SK-N-SH (cell line): ENCODE data around the gene ACTR6. TPM values are rescaled to one million over a fixed set of nuclear protein-coding genes. Genes with fewer than 3 reads are reported as not detected.

Experiments
- CTCF ChIA-PET: fragments of 300-600, 350-600 bp; formaldehyde crosslinking; extraction: SDS; loops from one replicate; lab custom pipeline; 2021; lab: Yijun Ruan, JAX
- POLR2A ChIA-PET: fragments of 350-600 bp; sonication (Branson Sonifier 250); formaldehyde crosslinking; extraction: SDS; loops from one replicate; lab custom pipeline; 2020; ENCODE audit warnings: antibody characterized with exemption, inconsistent platforms; lab: Yijun Ruan, JAX
- DNase-seq: peaks from one replicate; pipeline ENCODE4 v3.0.0; 2012
- H2AFZ ChIP-seq: fragments of 200-600 bp; sonication (generic); 2 replicates; pipeline ENCODE4 v1.8.1; 2016; ENCODE audit warnings: antibody characterized with exemption, mild to moderate bottlenecking, low read depth
- H3F3A ChIP-seq: fragments of 200-600 bp; sonication (generic); replicated peaks from 2 replicates; pipeline ENCODE3; 2016; ENCODE audit warnings: antibody characterized with exemption, mild to moderate bottlenecking; ENCODE audit not compliant: insufficient read depth
- H3K27ac ChIP-seq, 2 experiments: fragments of 200-500 bp in 1 of 2; fragments of 200-600 bp in 1 of 2; sonication (Bioruptor generic) in 1 of 2; sonication (generic), shearing (Covaris generic) in 1 of 2; 2 replicates each; pipeline versions ENCODE4 v1.5.1 to v1.6.1; 2014 to 2016; ENCODE audit warnings: low read depth in 2 of 2, inconsistent platforms in 1 of 2, low read length in 1 of 2, mild to moderate bottlenecking in 1 of 2, mixed read lengths in 1 of 2
- H3K27me3 ChIP-seq: fragments of 200-600 bp; sonication (generic), shearing (Covaris generic); 2 replicates; pipeline ENCODE4 v1.6.1; 2016; ENCODE audit warnings: mixed run types; ENCODE audit not compliant: insufficient read depth
- H3K36me3 ChIP-seq, 2 experiments: fragments of 200-500 bp in 1 of 2; fragments of 200-600 bp in 1 of 2; sonication (Bioruptor generic) in 1 of 2; sonication (generic) in 1 of 2; replicated peaks in 1 of 2; 2 replicates each; pipeline versions ENCODE3 to v1.5.1; 2014 to 2016; ENCODE audit warnings: low read length in 1 of 2, mild to moderate bottlenecking in 1 of 2; ENCODE audit not compliant: insufficient read depth in 2 of 2, control insufficient read depth in 1 of 2
- H3K4me1 ChIP-seq, 2 experiments: fragments of 200-500 bp in 1 of 2; fragments of 200-600 bp in 1 of 2; sonication (Bioruptor generic) in 1 of 2; sonication (generic), shearing (Covaris generic) in 1 of 2; 2 replicates each; pipeline versions ENCODE4 v1.5.1 to v1.6.1; 2014 to 2016; ENCODE audit warnings: low read depth in 1 of 2, low read length in 1 of 2, mixed run types in 1 of 2; ENCODE audit not compliant: insufficient read depth in 2 of 2, control insufficient read depth in 1 of 2
- H3K4me2 ChIP-seq: fragments of 200-600 bp; sonication (generic), shearing (Covaris generic); 2 replicates; pipeline ENCODE4 v1.6.1; 2017; ENCODE audit warnings: mixed run types
- H3K4me3 ChIP-seq, 2 experiments: fragments of 200-500 bp in 1 of 2; fragments of 200-600 bp in 1 of 2; sonication (Bioruptor generic) in 1 of 2; sonication (generic), shearing (Covaris generic) in 1 of 2; 2 replicates each; pipeline versions ENCODE4 v1.5.1 to v1.8.1; 2014 to 2016; ENCODE audit warnings: low read depth in 2 of 2, inconsistent platforms in 1 of 2, low read length in 1 of 2, mild to moderate bottlenecking in 1 of 2, mixed read lengths in 1 of 2, moderate library complexity in 1 of 2
- H3K79me2 ChIP-seq: fragments of 200-600 bp; sonication (generic); 2 replicates; pipeline ENCODE4 v1.8.1; 2017; ENCODE audit warnings: mild to moderate bottlenecking; ENCODE audit not compliant: insufficient read depth
- H3K9ac ChIP-seq: fragments of 200-600 bp; sonication (generic); 2 replicates; pipeline ENCODE4 v1.6.1; 2017; ENCODE audit warnings: mixed run types
- H3K9me2 ChIP-seq: fragments of 200-600 bp; sonication (generic); 2 replicates; pipeline ENCODE4 v1.6.1; 2017; ENCODE audit warnings: mixed run types
- H3K9me3 ChIP-seq: fragments of 200-600 bp; sonication (generic); 2 replicates; pipeline ENCODE4 v1.6.1; 2017; ENCODE audit warnings: mixed run types, mild to moderate bottlenecking, moderate library complexity
- H4K20me1 ChIP-seq: fragments of 200-600 bp; sonication (generic); 2 replicates; pipeline ENCODE4 v1.6.1; 2017; ENCODE audit warnings: mild to moderate bottlenecking, mixed run types; ENCODE audit not compliant: insufficient read depth
- CHD2 ChIP-seq: fragments of 150-350 bp; IDR thresholded peaks from 2 replicates; pipeline ENCODE4 v1.6.1; 2018; ENCODE audit warnings: low read length; ENCODE audit not compliant: partially characterized antibody
- ELF1 ChIP-seq: IDR thresholded peaks from 2 replicates; pipeline ENCODE4 v1.4.0; 2012
- EP300 ChIP-seq, 2 experiments: IDR thresholded peaks; 2 replicates each; pipeline versions ENCODE4 v1.4.0 to v1.6.1; 2012; ENCODE audit warnings: borderline replicate concordance in 1 of 2, low read depth in 1 of 2, low read length in 1 of 2
- FOXJ3 ChIP-seq: sonication (generic); formaldehyde crosslinking; IDR thresholded peaks from 2 replicates; pipeline ENCODE4 v1.5.1; 2020; ENCODE audit warnings: mild to moderate bottlenecking, missing genetic modification reagents
- FOXM1 ChIP-seq: IDR thresholded peaks from 2 replicates; pipeline ENCODE4 v1.4.0; 2012; ENCODE audit warnings: low read depth, mild to moderate bottlenecking
- GABPA ChIP-seq: IDR thresholded peaks from 2 replicates; pipeline ENCODE4 v1.4.0; 2012; ENCODE audit warnings: low read depth, mild to moderate bottlenecking
- JUND ChIP-seq: IDR thresholded peaks from 2 replicates; pipeline ENCODE4 v1.4.0; 2012
- MEF2A ChIP-seq: IDR thresholded peaks from 2 replicates; pipeline ENCODE4 v1.4.0; 2012; ENCODE audit warnings: low read depth, borderline replicate concordance
- NFIC ChIP-seq: IDR thresholded peaks from 2 replicates; pipeline ENCODE4 v1.4.0; 2012; ENCODE audit warnings: borderline replicate concordance
- NRF1 ChIP-seq: IDR thresholded peaks from 2 replicates; pipeline ENCODE4 v1.6.1; 2012; ENCODE audit warnings: low read depth, mild to moderate bottlenecking, low read length
- RAD21 ChIP-seq: IDR thresholded peaks from 2 replicates; pipeline ENCODE4 v1.6.1; 2012; ENCODE audit warnings: mild to moderate bottlenecking, low read length
- SIN3A ChIP-seq: IDR thresholded peaks from 2 replicates; pipeline ENCODE4 v1.6.1; 2012; ENCODE audit warnings: low read depth, mild to moderate bottlenecking, low read length, moderate library complexity, borderline replicate concordance
- YY1 ChIP-seq: IDR thresholded peaks from 2 replicates; pipeline ENCODE4 v1.4.0; 2012; ENCODE audit warnings: low read depth, mild to moderate bottlenecking
- WGBS: methylation state at CpG from one replicate; pipeline ENCODE4 v1.1.6; 2017; ENCODE audit warnings: low lambda C conversion rate; 5-methylcytosine and 5-hydroxymethylcytosine counted together
- polyA plus RNA-seq, 3 experiments: library from polyadenylated mRNA; depleted of rRNA; stranded (reverse); fragments of >200 nt; gene quantifications; 2 replicates each; pipeline ENCODE4 v1.2.3, GENCODE V29; 2012
- TF ChIP-seq, protein P1 (sequence below): IDR thresholded peaks from 2 replicates; pipeline ENCODE4 v1.4.0; 2012; ENCODE audit warnings: low read depth, borderline replicate concordance
- TF ChIP-seq, protein P2 (sequence below): IDR thresholded peaks from 2 replicates; pipeline ENCODE4 v1.4.0; 2012; ENCODE audit warnings: low read depth, borderline replicate concordance
- TF ChIP-seq, protein P3 (sequence below): IDR thresholded peaks from 2 replicates; pipeline ENCODE4 v1.4.0; 2012; ENCODE audit warnings: low read depth
- TF ChIP-seq, protein P4 (sequence below): fragments of 150-350 bp; IDR thresholded peaks from 2 replicates; pipeline ENCODE4 v1.6.1; 2017; ENCODE audit warnings: antibody characterized with exemption, low read length, low read depth, borderline replicate concordance
- TF ChIP-seq, protein P5 (sequence below): IDR thresholded peaks from 2 replicates; pipeline ENCODE4; 2012

ACTR6 gene
- polyA plus RNA-seq, 1 of the 3 experiments (the other 2 are of a cell fraction) = 21.5 TPM

DNA sequence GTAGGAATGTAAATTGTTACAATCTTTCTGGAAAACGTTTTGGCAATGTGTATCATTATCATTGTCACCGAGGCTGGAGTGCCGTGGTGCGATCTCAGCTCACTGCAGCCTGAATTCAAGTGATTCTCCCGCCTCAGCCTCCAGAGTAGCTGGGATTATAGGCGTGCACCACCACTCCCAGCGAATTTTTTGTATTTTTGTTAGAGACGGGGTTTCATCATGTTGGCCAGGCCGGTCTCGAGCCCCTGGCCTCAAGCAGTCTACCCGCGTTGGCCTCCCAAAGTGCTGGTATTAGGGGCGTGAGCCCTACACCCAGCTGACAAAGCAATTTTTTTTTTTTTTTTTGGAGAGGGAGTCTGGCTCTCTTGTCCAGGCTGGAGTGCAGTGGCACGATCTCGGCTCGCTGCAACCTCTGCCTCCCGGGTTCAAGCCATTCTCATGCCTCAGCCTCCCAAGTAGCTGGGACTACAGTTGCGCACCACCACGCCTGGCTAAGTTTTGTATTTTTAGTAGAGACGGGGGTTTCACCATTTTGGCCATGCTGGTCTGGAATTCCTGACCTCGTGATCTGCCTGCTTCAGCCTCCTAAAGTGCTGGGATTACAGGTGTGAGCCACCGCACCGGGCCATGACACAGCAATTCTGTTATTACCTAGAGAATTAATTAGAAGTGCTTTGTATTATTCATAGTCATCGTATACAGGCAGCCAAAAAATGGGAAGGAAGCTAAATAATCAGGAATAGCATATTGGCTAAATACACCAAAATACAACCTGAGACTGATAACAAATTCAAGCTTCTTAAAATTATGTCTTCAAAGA, 1.2 kb downstream of the ACTR6 start:
- peak overlapping the region in 1 of 2 experiments; percentile 80; a peak in 1 of 4 replicates for H3K27ac ChIP-seq
- WGBS = 58% methylated on average over 23 of the region's 24 CpGs

More for the DNA sequence above, 1.2 kb downstream of the ACTR6 start:
- Histone ChIP-seq H4K20me1 (no peaks in the 10 kb centered on the region), H3K9ac (peak overlapping the region; percentile 82), H3K4me3 (peak overlapping the region; percentile 79 to 96), H3K4me2 (peak overlapping the region; percentile 81), H3K9me3 (no peaks in the 10 kb centered on the region), H3K36me3 (peaks cover 14% of the 10 kb centered on the region in 2 experiments), H3K79me2 (peaks cover 45% of the 10 kb centered on the region), H3K9me2 (no peaks in the 10 kb centered on the region), H3K4me1 (peaks cover 5 to 15% of the 10 kb centered on the region in 2 experiments; a peak in 2 of 4 replicates), H2AFZ (peak overlapping the region; percentile 82), H3K27me3 (no peaks in the 10 kb centered on the region), H3F3A (peaks cover 16% of the 10 kb centered on the region)
- POLR2A ChIA-PET = interaction anchor here (2.3 kb wide), 1 partner anchor 65 kb away, joined by 11 read pairs; the partner anchor contains the start of genes DEPDC4 and SCYL2
- TF ChIP-seq MEF2A (no peak), ELF1 (no peak), SIN3A (no peak), NFIC (no peak), FOXJ3 (no peak), EP300 (IDR thresholded peaks at IDR 0.05; ENCODE audit: borderline replicate concordance in 1 of 2, low read depth in 1 of 2, low read length in 1 of 2) (no peak), CHD2 (no peak), FOXM1 (no peak), NRF1 (no peak), GABPA (no peak), JUND (no peak), RAD21 (no peak), YY1 (no peak)
- TF ChIP-seq, protein P1, sequence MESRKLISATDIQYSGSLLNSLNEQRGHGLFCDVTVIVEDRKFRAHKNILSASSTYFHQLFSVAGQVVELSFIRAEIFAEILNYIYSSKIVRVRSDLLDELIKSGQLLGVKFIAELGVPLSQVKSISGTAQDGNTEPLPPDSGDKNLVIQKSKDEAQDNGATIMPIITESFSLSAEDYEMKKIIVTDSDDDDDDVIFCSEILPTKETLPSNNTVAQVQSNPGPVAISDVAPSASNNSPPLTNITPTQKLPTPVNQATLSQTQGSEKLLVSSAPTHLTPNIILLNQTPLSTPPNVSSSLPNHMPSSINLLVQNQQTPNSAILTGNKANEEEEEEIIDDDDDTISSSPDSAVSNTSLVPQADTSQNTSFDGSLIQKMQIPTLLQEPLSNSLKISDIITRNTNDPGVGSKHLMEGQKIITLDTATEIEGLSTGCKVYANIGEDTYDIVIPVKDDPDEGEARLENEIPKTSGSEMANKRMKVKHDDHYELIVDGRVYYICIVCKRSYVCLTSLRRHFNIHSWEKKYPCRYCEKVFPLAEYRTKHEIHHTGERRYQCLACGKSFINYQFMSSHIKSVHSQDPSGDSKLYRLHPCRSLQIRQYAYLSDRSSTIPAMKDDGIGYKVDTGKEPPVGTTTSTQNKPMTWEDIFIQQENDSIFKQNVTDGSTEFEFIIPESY = no peak
- TF ChIP-seq, protein P2, sequence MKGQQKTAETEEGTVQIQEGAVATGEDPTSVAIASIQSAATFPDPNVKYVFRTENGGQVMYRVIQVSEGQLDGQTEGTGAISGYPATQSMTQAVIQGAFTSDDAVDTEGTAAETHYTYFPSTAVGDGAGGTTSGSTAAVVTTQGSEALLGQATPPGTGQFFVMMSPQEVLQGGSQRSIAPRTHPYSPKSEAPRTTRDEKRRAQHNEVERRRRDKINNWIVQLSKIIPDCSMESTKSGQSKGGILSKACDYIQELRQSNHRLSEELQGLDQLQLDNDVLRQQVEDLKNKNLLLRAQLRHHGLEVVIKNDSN = no peak
- TF ChIP-seq, protein P3, sequence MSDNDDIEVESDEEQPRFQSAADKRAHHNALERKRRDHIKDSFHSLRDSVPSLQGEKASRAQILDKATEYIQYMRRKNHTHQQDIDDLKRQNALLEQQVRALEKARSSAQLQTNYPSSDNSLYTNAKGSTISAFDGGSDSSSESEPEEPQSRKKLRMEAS = no peak
- TF ChIP-seq, protein P4, sequence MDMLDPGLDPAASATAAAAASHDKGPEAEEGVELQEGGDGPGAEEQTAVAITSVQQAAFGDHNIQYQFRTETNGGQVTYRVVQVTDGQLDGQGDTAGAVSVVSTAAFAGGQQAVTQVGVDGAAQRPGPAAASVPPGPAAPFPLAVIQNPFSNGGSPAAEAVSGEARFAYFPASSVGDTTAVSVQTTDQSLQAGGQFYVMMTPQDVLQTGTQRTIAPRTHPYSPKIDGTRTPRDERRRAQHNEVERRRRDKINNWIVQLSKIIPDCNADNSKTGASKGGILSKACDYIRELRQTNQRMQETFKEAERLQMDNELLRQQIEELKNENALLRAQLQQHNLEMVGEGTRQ = no peak
- TF ChIP-seq, protein P5, sequence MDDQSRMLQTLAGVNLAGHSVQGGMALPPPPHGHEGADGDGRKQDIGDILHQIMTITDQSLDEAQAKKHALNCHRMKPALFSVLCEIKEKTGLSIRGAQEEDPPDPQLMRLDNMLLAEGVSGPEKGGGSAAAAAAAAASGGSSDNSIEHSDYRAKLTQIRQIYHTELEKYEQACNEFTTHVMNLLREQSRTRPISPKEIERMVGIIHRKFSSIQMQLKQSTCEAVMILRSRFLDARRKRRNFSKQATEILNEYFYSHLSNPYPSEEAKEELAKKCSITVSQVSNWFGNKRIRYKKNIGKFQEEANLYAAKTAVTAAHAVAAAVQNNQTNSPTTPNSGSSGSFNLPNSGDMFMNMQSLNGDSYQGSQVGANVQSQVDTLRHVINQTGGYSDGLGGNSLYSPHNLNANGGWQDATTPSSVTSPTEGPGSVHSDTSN = no peak
- CTCF ChIA-PET = interaction anchor here (0.5 to 1.4 kb wide), 5 partner anchors 10 to 145 kb away, joined by 3 to 6 read pairs (median 5); no protein-coding TSS in a partner anchor
- no peak for DNase-seq
